ENCODE data around the gene CTBS.
"Not testable (repeated sequence)": the region's sequence is repeated elsewhere in the genome, so short reads cannot be mapped to it uniquely, and the experiment has no call there.

CTBS gene

GRCh38 chr1:84573967-84574842 is at the start of gene CTBS:
TSS of gene CTBS (minus strand) at chr1:84574440. CDS start at chr1:84574415, 25 bp downstream.
- peak; percentile 83 for DNase-seq (ENCODE audit: low spot score)

GRCh38 chr1:84621553-84621952 is 47.3 kb upstream of the CTBS start:
- no peak for DNase-seq (ENCODE audit: low spot score)

- DNase-seq (ENCODE audit: low spot score) = peak; percentile 63
Observed at GRCh38 chr1:84620720-84621313, 46.6 kb upstream of the CTBS start.

- DNase-seq (ENCODE audit: low spot score) = peak; percentile 74
Observed at GRCh38 chr1:84619383-84620102, 45.3 kb upstream of the CTBS start.

DNA sequence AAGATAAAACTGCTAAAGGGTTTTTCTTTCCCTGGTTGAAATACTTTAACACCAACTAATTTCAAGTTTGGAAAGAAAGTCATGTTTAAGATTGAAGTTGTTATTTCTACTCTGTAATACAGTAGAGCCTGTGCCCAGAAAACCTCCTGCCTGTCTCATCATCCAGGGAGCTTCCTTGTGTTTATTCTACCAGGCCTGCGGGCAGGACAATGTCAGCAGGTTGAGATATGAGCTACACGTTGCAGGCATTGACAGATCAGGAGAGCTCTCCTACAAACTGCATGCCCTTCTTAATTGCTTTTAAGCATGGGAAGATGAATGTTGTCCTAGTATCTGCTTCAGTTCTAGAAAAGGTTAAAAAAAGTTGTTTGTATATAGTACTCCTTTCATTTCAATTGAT is 43.1 kb upstream of the CTBS start:
- no peak for DNase-seq (ENCODE audit: low spot score)

DNA sequence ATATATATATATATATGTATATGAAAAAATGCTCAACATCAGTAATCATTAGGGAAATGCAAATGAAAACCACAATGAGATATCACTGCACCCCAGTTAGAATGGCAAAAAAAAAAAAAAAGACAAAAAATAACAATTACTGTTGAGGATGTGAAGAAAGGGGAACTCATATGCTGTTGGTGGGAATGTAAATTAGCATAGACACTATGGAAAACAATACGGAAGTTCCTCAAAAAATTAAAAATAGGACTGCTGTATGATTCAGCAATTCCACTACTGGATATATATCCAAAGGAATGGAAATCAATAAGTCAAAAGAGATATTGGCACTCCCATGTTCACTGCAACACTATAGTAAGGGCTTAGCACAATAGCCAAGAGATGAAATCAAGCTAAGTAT is 41.5 kb upstream of the CTBS start:
- DNase-seq (ENCODE audit: low spot score) = no peak

- no peak for DNase-seq (ENCODE audit: low spot score)
Observed at GRCh38 chr1:84613887-84614286, 39.6 kb upstream of the CTBS start.

DNA sequence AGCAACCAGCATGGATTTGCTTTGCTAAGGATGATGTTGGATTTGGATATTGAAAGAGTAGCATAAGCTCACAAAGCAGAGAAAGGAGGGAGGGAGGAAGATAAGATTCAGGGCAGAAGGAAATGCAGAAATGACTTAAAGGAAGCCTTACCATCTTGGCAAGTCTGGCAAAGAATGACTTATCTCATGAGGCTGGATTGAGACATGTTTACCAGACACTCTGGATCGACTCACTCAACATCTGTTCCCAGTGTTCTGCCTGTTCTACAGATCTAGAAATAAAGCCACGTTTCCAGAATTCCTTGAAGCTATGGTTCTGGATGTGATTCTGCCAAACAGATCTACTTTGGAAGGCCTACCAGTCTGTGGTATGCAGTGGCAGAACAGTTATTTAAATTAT is 38.8 kb upstream of the CTBS start:
- DNase-seq (ENCODE audit: low spot score) = no peak

GRCh38 chr1:84611796-84612195 is 37.6 kb upstream of the CTBS start:
- DNase-seq (ENCODE audit: low spot score) = no peak

- DNase-seq (ENCODE audit: low spot score) = no peak
Observed at GRCh38 chr1:84611091-84611490, 36.9 kb upstream of the CTBS start.

GRCh38 chr1:84606977-84607376 is 32.7 kb upstream of the CTBS start:
- no peak for DNase-seq (ENCODE audit: low spot score)

GRCh38 chr1:84605157-84605556 is 30.9 kb upstream of the CTBS start:
- DNase-seq (ENCODE audit: low spot score) = no peak

- no peak for DNase-seq (ENCODE audit: low spot score)
Observed at GRCh38 chr1:84603941-84604830, 29.9 kb upstream of the CTBS start.

GRCh38 chr1:84603223-84603622 is 29.0 kb upstream of the CTBS start:
- no peak for DNase-seq (ENCODE audit: low spot score)

DNA sequence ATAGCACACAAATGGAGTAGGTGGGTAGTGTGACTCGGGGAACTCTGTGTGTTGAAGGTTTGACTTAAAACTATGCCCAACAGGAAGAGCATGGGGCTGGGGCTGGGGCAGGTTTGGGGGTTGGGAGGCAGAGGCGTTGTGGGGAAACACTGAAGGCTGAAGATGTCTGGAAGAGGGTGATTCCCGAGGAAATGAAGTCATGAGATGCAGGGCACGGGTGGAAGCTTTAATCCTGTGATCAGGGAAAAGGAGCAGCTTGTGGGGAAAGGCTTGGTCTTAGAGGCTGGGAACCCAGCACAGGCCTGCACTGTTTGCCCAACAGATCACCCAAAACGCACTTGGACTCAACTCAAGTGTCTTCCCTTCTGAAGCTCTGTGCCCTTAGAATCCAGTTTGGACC is 26.6 kb upstream of the CTBS start:
- no peak for DNase-seq (ENCODE audit: low spot score)

GRCh38 chr1:84598846-84599741 is 24.9 kb upstream of the CTBS start:
- DNase-seq (ENCODE audit: low spot score) = no peak

DNA sequence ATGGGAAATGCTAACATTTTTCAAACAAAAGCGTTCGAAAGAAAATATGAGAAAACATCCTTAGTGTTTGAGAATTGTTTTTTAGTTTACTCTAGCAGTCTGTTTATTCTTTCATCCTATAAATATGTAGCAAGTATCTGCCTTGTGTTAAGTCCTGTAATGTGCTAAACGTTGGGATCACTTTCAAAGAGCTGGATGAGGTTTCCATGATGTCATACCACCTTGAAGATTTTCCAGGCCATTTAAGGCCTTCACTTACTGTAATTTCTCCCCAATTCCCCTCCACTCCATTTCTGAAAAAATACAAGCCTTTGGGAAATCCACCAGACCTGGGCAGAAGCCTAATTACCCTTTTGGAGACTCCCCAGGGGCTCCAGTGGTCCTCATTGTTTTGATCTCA is 24.2 kb upstream of the CTBS start:
- DNase-seq (ENCODE audit: low spot score) = no peak

- no peak for DNase-seq (ENCODE audit: low spot score)
Observed at GRCh38 chr1:84597011-84597410, 22.8 kb upstream of the CTBS start.

DNA sequence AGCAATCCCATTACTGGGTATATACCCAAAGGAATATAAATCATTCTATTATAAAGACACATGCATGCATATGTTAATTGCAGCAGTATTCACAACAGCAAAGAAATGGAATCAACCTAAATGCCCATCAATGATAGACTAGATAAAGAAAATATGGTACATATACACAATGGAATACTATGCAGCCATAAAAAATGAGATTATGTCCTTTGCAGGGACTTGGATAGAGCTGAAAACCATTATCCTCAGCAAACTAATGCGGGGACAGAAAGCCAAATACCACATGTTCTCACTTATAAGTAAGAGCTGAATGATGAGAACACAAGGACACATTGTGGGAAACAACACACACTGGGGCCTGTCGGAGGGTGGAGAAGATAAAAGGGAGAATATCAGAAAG is 20.7 kb upstream of the CTBS start:
- not testable (repeated sequence) for DNase-seq (ENCODE audit: low spot score)

DNA sequence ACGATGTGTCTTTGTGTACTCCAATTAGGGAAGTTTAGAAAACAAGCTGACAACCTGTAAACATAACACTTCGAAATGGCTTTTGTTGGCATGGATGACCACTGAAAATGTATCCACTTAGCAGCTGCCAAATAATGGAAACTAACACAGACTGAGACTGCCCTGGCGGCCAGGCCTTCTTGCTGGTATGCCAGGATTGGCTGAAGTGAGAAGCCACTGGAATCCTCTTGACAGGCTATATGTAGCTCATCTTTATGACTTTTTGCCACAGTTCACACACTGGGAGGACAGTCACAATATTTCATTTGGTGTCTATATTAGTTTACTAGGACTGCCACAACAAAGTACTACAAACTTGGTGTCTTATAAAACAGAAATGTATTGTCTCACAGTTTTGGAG is 12.9 kb upstream of the CTBS start:
- DNase-seq (ENCODE audit: low spot score) = no peak

DNA sequence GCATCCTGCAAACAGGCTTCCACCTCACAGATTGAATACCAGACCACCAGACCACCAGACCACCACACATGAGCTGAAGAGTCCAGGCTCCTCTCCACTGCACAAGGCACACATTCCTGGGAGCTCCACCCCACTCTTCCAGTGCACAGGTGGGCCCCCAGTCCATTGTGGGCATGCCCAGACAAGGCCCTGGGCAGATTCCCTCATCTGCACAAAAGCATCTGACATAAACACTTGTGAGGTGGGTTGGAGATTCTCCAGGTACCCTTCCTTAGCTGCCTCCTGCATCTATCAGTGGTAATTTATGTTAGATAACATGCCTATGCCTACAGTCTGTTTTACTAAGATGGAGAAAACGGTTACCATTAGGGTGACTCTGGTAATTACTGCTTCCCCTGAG is 11.6 kb upstream of the CTBS start:
- no peak for DNase-seq (ENCODE audit: low spot score)
